ENCODE data around the gene ARFGAP1. TPM values are rescaled to one million over a fixed set of nuclear protein-coding genes. Genes with fewer than 3 reads are reported as not detected.

Gene ARFGAP1
- total RNA-seq, 4 donors from 2014 or later, result 70.7 to 75.7 (median 72.7) TPM

DNA sequence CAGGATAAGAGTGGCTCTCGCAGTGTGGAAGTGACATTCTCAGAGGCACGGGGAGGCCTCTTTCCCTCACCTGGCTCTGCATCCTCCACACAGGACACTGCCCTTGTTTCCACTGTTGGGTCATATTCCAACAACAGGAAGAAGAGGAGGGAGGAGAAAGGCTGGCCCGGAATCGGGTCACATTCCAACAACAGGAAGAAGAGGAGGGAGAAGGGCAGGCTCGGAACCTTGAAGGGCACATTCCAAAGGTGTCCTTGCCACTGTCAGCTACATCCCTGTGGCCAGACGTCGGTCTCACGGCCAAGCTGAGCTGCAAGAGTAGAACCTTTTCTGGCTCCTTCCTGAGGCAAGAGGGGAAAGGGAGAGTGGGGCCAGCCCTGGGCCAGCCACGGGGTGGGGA, 63.1 kb downstream of the ARFGAP1 start:
- Histone ChIP-seq H3K27me3 (no peaks in the 10 kb centered on the region), H3K27ac (no peak overlapping the region), H3K9me3 (no peaks in the 10 kb centered on the region), H3K4me1 (peaks cover 11 to 16% of the 10 kb centered on the region in 2 donors), H3K4me3 (replicated peaks in 1 of 3) (no peak overlapping the region), H3K36me3 (no peaks in the 10 kb centered on the region)
- intact Hi-C loops (cut with DNase I), result no loop called here
- TF ChIP-seq CTCF (IDR thresholded peaks at IDR 0.05) (no peak), POLR2A (IDR thresholded peaks at IDR 0.05) (no peak)
- WGBS, 2 donors, result 42 to 53% methylated on average over 9 of the region's 9 CpGs
- no peak for DNase-seq

DNA sequence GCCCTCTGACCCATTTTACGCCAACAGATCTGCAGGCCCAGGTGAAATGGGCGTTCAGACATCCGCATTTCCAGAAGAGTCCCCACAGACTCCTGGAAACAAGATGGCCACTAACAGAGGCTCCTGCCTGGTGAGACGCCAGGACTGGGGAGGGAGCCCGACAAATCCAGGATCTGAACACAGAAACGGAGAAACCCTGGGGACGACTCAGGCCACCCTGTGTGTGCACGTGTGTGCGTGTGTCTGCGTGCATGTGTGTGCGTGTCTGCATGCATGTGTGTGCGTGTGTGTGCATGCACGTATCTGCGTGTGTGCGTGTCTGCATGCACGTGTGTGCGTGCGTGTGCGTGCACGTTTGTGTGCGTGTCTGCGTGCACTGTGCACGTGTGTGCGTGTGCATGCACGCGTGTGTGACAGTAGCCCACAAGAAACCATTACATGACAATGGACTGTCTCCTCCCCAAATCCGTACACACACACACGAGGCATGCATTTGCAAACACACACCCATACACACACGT, 63.7 kb downstream of the ARFGAP1 start:
- Histone ChIP-seq H3K4me1 (peaks cover 8 to 15% of the 10 kb centered on the region in 2 donors), H3K9me3 (no peaks in the 10 kb centered on the region), H3K4me3 (replicated peaks in 1 of 3) (no peak overlapping the region), H3K27ac (no peak overlapping the region), H3K27me3 (no peaks in the 10 kb centered on the region), H3K36me3 (no peaks in the 10 kb centered on the region)
- DNase-seq, result no peak
- 91 to 95% methylated on average over 29 of the region's 29 CpGs for WGBS, 2 donors
- intact Hi-C loops (cut with DNase I), result no loop called here
- TF ChIP-seq POLR2A (IDR thresholded peaks at IDR 0.05) (no peak), CTCF (IDR thresholded peaks at IDR 0.05) (no peak)

GRCh38 chr20:63337786-63338420, 65.3 kb downstream of the ARFGAP1 start:
- H3K4me1 ChIP-seq, result peaks cover 8 to 15% of the 10 kb centered on the region in 2 donors
- WGBS, 2 donors, result 84% methylated on average over 12 of the region's 12 CpGs
- no peaks in the 10 kb centered on the region for H3K27me3 ChIP-seq
- intact Hi-C loops (cut with DNase I), result no loop called here
- no peak overlapping the region for H3K27ac ChIP-seq
- no peak overlapping the region for H3K4me3 ChIP-seq (replicated peaks in 1 of 3)
- TF ChIP-seq POLR2A (IDR thresholded peaks at IDR 0.05) (no peak), CTCF (IDR thresholded peaks at IDR 0.05) (no peak)
- no peaks in the 10 kb centered on the region for H3K9me3 ChIP-seq
- DNase-seq, result no peak
- H3K36me3 ChIP-seq, result no peaks in the 10 kb centered on the region

MicroRNA genes within 50 kb of the gene (microRNA counts, 767-probe panel; counts per million panel counts)
- microRNA hsa-miR-3196, result 0 counts per million in 2 donors

Small RNAs within 50 kb of the gene (microRNA-seq; reads per million reads assigned to microRNA genes)
- gene MIR3196 (not detected), gene MIR4326 (not detected)

Small RNAs within 50 kb of the gene (small RNA-seq; reads per million reads assigned to genes)
- not detected for gene MIR3196
- gene MIR4326, result not detected
- not detected for gene RNU6-994P

Other genes starting within 250 kb of the ARFGAP1 start
- gene YTHDF1, start 56.7 kb upstream of the ARFGAP1 start, total RNA-seq, result 10 to 100 TPM; 41.3 to 54.2 (median 43.4) TPM
- gene BIRC7, start 36.9 kb upstream of the ARFGAP1 start, total RNA-seq, result not detected
- 1 to 10 TPM in 1 of 4 donors, under 1 TPM in 2, not detected in 1; 0.45 to 5.5 (median 0.67) TPM for gene NKAIN4, start 18.4 kb upstream of the ARFGAP1 start, total RNA-seq
- under 1 TPM in 1 of 4 donors, not detected in 3; 0.13 TPM for gene COL20A1, start 20.4 kb downstream of the ARFGAP1 start, total RNA-seq
- gene CHRNA4, start 88.5 kb downstream of the ARFGAP1 start, total RNA-seq, result 1 to 10 TPM in 3 of 4 donors, under 1 TPM in 1; 0.54 to 6.3 (median 1.9) TPM
- under 1 TPM in 2 of 4 donors, not detected in 2; 0.11 to 0.27 TPM for gene KCNQ2, start 199.8 kb downstream of the ARFGAP1 start, total RNA-seq
- 1 to 10 TPM in 3 of 4 donors, under 1 TPM in 1; 0.22 to 2.0 (median 1.3) TPM for gene EEF1A2, start 226.3 kb downstream of the ARFGAP1 start, total RNA-seq
- 100 to 1,000 TPM in 3 of 4 donors, 10 to 100 TPM in 1; 82.0 to 226 (median 146) TPM for gene PPDPF, start 248.0 kb downstream of the ARFGAP1 start, total RNA-seq